ENCODE measurements around the gene SYNE1.
"Not testable (repeated sequence)": the region's sequence is repeated elsewhere in the genome, so short reads cannot be mapped to it uniquely, and the experiment has no call there.

Gene SYNE1

DNA sequence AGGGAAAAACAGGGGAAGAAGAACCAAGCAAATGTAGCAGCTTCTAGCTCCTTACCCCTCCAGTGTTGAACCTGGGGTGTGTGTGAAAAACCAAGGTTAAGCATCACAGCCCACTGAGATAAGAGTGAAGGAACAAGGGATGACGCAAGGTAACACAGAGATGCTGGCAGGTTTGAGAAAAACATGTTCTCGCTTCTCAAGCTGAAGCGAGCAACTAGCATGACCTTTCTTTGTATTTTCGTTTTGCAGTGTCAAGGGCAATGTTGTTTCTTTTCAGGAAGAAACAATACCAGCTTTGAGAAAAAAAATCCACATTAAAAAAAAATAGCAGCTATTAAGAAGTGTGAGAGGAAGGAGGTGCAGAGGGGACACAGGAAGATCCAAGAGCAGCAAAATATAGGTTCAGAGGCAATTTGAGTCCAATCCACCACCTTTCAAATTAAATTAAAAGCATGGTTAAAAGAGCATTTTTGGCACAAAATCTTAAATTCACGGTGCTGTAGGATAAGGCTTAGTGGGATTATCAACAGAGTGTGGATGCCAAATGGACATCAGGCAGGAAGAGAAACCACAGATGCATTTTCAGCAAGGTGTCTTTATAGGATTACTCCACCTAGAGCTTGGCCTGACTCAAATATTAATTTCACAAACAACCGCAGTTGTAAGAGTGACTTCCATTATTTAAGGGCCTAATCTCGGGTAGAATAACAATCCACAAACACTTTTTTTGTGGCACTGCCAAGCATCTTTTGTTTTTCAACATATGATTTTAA is 70.9 kb downstream of the SYNE1 start:
- no peak for DNase-seq

DNA sequence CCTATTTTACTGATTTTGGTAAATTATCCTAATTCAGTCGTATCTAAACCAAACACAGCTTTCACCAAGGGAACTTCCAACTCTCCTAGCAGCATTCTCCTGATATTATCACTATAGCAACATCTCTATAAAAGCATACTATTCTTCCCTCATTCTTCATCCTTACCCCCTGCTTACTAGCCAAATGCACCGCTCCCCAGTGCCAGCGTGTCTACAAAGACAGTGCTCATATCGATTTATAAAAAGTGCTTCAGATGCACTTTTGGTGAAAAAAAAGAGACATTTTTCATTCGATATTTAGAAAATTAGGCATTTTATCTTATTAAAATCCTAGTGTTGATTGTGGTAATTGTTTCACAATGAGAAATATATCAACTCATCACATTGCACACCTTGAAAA is 74.0 kb downstream of the SYNE1 start:
- no peak for DNase-seq

DNA sequence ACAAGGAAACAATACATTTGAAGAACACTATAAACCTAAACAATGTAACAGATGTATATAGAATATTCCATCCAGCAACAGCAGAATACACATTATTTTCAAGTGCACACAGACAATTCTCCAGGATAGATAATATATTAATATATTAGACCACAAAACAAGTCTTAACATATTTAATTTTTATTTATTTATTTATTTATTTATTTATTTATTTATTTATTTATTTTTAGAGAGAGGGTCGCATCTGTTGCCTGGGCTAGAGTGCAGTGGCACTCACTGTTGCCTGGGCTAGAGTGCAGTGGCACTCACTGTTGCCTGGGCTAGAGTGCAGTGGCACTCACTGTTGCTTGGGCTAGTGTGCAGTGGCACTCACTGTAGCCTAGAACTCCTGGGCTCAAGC is 78.4 kb downstream of the SYNE1 start:
- not testable (repeated sequence) for DNase-seq

DNA sequence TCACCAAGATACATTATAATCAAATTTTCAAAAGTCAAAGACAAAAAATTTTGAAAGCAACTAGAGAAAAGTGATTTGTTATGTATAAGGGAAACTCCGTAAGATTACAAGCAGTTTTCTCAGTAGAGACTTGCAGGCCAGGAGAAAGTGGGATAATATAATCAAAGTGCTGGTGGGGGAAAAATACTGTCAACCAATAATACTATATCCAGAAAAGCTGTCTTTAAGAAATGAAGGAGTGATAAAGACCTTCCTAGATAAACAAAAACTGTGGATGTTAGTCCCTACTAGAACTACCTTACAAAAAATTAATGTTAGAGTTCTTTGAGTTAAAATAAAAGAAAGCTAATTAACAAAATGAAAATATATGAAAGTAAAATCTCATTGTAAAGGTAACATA is 79.7 kb downstream of the SYNE1 start:
- no peak for DNase-seq

DNA sequence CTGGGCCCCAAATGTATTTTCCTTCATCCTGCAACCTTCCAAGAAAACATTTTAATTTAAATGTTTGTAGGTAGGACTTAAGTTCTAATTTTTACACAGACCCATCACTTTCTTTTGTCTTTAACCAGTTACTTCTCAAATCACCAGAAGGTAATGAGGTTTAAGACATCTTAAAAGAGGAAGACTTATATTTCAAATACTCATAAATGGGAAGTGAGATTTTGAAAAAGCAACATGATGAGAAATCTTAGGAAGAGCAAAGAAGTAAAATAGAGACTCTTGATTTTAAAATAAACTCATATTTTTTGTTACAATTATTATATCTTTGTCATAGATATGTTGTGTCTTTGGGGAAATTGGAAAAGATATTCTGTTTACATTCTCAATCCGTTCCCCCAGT is 82.3 kb downstream of the SYNE1 start:
- no peak for DNase-seq

DNA sequence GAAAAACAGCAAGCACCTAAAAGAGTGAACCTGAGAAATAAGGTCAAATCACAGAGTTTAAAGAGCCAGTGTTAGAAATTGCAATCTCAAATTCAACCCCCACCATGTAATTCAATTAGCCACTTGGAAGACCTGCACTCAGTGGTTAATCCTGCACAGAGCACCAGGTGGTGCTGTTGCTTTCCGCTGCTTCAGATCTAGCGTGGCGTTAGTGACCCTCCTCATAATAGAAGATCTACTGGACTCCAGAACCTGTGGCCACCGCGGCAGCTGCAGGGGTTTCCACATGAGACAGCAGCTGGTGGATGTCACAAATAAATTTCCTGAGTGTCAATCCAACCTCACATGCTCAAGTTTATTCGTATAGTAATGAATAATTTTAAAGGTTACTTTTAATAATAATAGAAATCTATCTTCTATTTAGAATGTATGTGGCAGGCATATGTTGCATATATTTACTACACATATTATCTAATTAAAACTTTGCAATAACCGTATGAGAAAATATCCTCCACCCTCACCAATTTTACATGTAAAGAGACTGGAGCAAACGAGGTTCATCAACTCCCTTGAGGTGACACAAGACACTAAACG is 84.4 kb downstream of the SYNE1 start:
- peak; percentile 2 for DNase-seq

DNA sequence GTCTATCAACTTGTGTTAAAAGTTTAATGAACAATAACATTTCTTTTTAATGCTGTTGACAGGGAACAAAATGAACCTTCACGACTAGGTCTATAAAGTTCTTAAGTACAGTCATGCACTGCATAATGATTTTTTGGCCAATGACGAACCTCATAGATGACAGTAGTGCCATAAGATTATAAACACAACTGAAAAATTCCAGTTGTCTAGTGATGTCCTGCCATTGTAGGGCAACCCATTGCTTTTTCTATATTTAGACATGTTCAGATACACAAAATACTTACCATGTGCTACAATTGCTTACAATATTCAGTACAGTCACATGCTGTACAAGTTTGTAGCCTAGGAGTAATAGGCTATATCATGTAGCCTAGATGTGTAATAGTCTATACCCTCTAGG is 93.6 kb downstream of the SYNE1 start:
- no peak for DNase-seq

DNA sequence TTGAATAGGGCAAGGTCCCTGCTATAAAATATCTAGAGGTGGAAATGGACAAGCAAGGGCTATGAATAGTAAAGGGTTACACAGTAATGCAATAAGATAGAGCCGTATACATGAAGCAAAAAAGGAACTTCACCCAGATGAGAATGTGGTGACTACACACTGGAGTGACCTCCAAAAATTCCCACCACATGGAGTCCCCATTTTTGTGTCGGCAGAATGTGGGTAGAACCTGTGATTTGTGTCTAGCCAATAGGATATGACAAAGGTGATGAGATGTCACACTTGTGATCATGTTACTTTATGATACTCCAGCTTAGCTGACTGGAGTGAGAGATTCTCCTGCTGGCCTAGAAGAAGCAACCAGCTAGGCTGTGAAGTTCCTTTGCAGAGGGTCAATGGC is 96.8 kb downstream of the SYNE1 start:
- DNase-seq = no peak

DNA sequence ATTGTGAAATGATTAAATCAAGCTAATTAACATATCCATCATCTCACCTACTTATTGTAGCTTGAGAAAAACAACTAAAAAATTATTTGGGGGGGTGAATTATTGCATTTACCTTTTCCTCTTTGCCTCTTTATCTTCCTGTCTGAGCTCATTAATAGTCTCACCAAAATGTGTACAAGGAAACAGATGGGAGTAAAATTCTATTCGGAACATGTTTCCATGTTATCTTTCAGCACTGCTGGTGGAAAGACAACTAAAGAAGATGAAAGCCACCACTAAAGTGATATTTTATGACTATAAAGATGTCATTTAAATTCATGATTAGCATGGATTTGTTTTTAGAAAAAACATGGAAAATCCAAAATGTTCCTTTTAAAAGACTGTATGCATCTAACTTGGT is 102.6 kb downstream of the SYNE1 start:
- no peak for DNase-seq

DNA sequence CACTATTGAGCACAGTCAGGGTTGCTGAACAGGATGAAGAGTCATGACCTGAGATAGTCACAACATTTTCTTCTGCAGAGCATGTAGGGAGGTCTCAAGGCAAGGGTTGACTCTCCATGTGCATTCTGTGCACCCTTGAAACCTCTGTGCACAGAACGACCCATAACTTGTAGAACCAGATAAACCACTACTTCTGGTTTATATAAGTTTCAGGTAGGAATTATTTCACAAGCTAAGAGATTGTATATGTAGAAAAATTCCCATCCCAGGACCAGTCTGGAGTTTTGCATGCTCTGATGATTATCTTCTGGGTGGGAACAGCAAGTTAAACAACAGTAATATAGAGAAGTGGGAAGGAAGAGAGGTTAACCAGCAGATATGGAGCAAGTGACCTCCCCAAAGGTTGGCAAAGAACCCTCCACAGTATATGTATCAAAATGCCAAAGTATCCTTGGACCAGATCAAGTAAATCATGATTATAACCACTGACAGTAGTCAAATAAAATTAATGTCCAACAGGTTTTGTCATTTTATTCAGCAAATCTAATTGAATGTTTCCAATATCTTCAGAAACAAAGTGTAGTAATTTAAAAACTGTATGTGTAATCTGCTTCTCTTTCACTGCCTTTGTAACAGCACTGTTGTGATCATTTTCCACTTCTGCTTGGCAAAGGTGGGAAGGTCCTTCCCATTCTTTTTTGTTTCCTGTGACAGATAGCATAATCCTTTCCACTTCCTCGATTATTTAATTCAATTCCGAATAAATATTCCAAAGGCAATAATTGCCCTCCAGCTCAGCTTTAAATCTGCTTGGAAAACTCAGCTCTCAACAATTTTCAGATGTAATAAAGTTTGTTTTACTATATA is 104.4 kb downstream of the SYNE1 start:
- no peak for DNase-seq

DNA sequence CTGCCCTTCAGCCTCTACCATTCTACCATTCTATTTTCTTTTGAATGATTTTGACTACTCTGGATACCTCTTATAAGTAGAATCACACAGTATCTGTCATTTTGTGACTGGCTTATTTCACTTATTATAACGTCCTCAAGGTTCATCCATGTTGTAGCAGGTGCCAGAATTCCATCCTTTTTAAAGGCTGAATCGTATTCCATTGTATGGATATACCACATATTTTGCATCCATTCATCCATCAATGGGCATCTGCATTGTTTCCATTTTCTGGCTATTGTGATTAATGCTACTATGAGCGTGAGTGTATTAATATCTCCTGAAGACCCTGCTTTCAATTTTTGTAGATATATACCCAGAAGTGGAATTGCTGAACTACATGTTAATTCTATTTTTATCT is 105.5 kb downstream of the SYNE1 start:
- DNase-seq = no peak

DNA sequence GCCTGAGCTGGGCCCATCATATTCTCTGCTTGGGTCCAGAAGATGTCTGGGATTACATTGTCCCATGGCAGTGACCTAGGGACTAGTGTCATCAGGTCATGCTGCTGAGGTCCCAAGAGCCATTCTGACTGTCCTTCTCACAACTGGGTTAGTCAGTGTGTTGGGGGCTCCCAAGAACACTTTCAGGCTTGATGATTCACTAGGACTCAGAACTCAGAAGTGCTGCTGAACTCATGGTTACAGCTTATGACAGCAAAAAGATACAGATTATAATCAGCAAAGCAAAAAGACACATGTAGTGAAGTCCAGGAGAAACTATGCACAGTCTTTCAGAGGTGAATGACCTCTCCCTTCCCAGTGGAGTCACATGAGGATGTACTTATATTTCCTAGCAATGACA is 107.8 kb downstream of the SYNE1 start:
- DNase-seq = no peak

DNA sequence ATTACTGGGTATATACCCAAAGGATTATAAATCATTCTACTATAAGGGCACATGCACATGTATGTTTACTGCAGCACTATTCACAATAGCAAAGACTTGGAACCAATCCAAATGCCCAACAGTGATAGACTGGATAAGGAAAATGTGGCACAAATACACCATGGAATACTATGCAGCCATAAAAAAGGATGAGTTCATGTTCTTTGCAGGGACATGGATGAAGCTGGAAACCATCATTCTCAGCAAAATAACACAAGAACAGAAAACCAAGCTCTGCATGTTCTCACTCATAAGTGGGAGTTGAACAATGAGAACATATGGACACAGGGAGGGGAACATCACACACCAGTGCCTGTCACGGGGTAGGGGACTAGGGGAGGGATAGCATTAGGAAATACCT is 123.0 kb downstream of the SYNE1 start:
- not testable (repeated sequence) for DNase-seq

DNA sequence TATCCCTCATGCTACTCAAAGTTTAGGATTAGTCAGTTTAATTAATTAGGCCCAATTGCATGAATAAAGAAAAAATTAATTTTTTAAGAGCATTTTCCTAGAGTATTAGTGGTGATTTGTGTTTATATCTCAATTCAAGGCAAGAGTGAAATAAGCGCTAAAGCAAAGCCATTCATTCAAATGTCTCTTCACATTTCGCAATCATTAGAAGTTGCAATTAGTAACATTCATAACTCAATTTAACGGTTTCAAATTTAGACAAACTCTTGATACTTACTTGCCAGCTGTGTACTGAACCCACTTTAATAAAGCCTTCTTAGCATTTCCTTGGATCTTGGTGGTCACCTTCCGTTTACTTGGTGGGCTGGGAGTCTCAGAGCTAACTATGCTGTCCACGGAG is 127.2 kb downstream of the SYNE1 start:
- DNase-seq = no peak

DNA sequence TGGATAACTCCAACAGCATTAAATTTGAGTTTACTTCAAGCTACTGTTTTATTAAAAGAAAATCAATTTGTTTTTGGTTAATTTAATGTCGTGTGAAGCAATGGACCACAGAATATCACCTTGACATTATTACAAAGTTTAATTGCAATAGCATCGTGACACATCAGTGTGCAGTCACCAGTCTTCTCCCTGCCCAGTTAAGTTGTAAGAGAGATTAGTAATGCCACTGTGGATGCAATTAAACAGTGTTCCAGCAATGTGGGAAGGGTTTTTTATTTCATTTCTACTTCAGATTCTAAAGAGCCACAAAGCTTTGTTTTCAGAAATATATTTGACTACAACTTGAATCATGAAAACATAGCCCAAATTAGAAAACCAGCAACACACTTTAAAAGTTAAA is 128.7 kb downstream of the SYNE1 start:
- no peak for DNase-seq

DNA sequence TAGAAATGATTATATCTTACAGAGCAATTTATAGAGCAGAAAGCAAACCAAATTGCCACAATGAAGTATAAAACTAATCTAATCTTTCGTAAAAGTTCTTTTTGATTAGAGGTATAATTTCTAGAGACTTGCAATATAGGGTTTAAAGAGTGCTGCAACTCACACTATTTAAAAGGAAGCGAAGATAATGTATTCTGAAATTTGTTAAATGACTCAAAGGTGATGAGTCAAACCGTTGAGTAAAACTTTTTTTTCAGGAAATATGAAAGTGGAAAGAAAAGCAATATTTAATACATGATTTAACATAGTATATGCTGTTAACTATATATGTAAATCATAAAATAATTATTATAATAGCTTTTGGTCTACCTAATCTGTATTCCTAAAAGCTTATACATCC is 133.6 kb downstream of the SYNE1 start:
- DNase-seq = no peak

DNA sequence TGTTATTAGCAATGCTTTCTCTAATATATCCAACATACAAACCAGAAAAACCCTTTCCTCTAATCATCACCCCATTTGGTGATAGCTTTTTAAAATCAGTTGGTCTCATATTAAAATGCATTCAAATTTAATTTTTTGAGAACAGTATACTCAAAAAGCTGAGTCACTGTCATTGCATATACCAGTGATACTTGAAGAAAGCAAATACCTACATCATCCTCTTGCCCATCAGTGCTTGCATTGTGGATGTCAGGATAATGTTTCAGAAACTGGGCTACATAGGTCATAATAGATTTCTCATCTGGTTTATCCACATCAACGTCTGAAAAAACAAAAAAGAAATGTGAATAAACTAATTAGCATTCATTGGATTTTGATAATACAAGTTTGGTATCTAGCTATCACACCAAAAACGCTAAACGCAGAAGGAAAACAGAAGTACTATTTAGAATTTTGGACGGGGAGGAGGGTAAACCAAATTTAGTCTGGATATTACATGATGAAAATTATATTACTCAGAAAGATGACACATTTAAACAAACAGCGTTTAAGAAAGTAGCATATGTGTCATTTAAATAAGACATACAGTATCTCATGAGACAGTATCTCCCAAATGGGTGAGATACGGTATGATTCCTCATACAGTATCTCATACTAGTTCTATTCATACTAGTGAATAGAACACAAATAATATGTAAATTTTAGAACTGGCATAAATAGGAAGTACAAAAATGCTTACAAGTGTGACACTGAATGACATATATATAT is 134.6 kb downstream of the SYNE1 start:
- no peak for DNase-seq

DNA sequence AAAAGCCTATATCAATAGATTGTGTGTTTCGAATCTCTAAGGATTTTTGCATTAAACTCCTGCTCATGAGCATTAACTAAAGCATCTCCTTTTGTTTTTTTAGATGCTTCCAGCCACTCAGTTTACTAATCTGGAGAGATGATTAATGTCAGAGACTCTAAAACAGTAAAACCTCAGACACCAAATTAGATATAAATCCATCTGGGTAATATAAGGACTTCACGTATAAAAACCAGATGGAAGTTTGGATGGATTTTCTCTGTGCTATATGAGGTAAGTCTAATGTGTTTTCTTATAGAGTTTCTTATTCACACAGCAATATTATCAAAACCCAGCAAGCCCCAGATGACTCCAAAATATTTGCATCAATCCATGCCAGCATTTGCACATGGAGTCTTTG is 137.2 kb downstream of the SYNE1 start:
- DNase-seq = no peak

DNA sequence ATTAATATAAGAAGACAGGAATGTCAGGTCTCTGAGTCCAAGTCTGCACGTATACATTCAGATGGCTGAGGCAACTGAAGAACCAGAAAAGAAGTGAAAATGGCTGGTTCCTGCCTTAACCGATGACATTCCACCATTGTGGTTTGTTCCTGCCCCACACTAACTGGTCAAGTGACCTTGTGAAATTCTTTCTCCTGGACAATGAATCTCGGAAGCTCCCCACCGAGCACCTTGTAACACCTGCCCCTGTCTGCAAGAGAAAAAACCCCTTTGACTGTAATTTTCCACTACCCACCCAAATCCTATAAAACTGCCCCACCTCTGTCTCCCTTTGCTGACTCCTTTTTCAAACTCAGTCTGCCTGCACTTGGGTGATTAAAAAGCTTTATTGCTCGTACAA is 140.4 kb downstream of the SYNE1 start:
- no peak for DNase-seq

DNA sequence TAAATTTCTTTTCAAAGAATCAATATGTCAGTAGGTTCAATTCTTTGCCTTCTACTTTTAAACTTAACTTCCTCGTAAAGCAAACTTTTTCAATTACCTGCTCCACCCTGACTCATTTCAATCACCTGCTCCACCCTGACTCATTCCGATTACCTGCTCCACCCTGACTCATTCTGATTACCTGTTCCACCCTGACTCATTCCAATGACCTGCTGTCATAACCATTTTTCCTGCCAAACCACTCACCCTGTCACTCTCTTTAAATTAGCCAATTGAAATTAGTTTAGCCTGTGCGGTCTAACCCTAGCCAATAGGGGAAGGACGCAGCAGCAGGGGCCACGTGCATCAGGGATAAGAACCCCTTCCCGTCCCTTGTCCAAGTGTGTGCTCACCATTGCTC is 141.7 kb downstream of the SYNE1 start:
- not testable (repeated sequence) for DNase-seq

DNA sequence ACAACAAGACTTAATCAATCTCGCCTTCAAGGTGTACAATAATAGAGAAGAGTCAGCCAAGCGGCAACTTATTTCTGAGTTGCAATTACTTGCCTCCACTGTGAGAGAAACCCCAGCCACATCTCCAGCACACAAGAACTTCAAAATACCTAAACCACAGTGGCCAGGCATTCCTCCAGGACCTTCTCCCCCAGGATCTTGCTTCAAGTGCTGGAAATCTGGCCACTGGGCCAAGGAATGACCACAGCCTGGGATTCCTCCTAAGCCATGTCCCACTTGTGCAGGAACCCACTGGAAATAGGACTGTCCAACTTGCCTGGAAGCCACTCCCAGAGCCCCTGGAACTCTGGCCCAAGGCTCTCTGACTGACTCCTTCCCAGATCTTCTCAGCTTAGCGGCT is 144.9 kb downstream of the SYNE1 start:
- not testable (repeated sequence) for DNase-seq

DNA sequence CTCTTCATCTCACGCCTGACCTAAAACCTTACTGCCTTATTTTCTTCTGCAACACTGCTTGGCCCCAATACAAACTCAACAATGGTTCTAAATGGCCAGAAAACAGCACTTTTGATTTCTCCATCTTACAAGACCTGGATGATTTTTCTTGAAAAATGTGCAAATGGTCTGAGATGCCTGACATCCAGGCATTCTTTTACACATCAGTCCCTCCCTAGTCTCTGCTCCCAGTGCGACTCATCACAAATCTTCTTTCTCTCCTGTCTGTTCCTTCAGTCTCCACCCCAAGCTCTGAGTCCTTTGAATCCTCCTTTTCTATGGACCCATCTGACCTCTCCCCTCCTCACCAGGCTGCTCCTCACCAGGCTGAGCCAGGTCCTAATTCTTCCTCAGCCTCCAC is 145.7 kb downstream of the SYNE1 start:
- not testable (repeated sequence) for DNase-seq

DNA sequence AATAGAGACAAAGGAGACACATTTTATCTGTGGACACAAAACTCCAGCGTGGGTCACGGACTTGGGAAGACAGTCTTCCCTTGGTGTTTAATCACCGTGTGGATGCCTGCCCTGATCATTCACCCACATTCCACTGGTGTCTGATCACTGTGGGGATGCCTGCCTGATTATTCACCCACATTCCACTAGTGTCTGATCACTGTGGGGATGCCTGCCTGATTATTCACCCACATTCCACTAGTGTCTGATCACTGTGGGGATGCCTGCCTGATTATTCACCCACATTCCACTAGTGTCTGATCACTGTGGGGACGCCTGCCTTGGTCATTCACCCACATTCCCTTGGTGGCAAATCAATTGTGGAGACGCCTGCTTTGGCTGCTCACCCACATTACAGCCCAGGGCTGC is 146.2 kb downstream of the SYNE1 start:
- not testable (repeated sequence) for DNase-seq
